SK-N-SH (cell line): ENCODE measurements around the gene EN1. TPM values are rescaled to one million over a fixed set of nuclear protein-coding genes. Genes with fewer than 3 reads are reported as not detected.

Experiments
- CTCF ChIA-PET: fragments of 300-600, 350-600 bp; formaldehyde crosslinking; extraction: SDS; loops from one replicate; lab custom pipeline; 2021; lab: Yijun Ruan, JAX
- POLR2A ChIA-PET: fragments of 350-600 bp; sonication (Branson Sonifier 250); formaldehyde crosslinking; extraction: SDS; loops from one replicate; lab custom pipeline; 2020; ENCODE audit warnings: antibody characterized with exemption, inconsistent platforms; lab: Yijun Ruan, JAX
- DNase-seq: peaks from one replicate; pipeline ENCODE4 v3.0.0; 2012
- H2AFZ ChIP-seq: fragments of 200-600 bp; sonication (generic); 2 replicates; pipeline ENCODE4 v1.8.1; 2016; ENCODE audit warnings: antibody characterized with exemption, mild to moderate bottlenecking, low read depth
- H3F3A ChIP-seq: fragments of 200-600 bp; sonication (generic); replicated peaks from 2 replicates; pipeline ENCODE3; 2016; ENCODE audit warnings: antibody characterized with exemption, mild to moderate bottlenecking; ENCODE audit not compliant: insufficient read depth
- H3K27ac ChIP-seq, 2 experiments: fragments of 200-500 bp in 1 of 2; fragments of 200-600 bp in 1 of 2; sonication (Bioruptor generic) in 1 of 2; sonication (generic), shearing (Covaris generic) in 1 of 2; 2 replicates each; pipeline versions ENCODE4 v1.5.1 to v1.6.1; 2014 to 2016; ENCODE audit warnings: low read depth in 2 of 2, inconsistent platforms in 1 of 2, low read length in 1 of 2, mild to moderate bottlenecking in 1 of 2, mixed read lengths in 1 of 2
- H3K27me3 ChIP-seq: fragments of 200-600 bp; sonication (generic), shearing (Covaris generic); 2 replicates; pipeline ENCODE4 v1.6.1; 2016; ENCODE audit warnings: mixed run types; ENCODE audit not compliant: insufficient read depth
- H3K36me3 ChIP-seq, 2 experiments: fragments of 200-500 bp in 1 of 2; fragments of 200-600 bp in 1 of 2; sonication (Bioruptor generic) in 1 of 2; sonication (generic) in 1 of 2; replicated peaks in 1 of 2; 2 replicates each; pipeline versions ENCODE3 to v1.5.1; 2014 to 2016; ENCODE audit warnings: low read length in 1 of 2, mild to moderate bottlenecking in 1 of 2; ENCODE audit not compliant: insufficient read depth in 2 of 2, control insufficient read depth in 1 of 2
- H3K4me1 ChIP-seq, 2 experiments: fragments of 200-500 bp in 1 of 2; fragments of 200-600 bp in 1 of 2; sonication (Bioruptor generic) in 1 of 2; sonication (generic), shearing (Covaris generic) in 1 of 2; 2 replicates each; pipeline versions ENCODE4 v1.5.1 to v1.6.1; 2014 to 2016; ENCODE audit warnings: low read depth in 1 of 2, low read length in 1 of 2, mixed run types in 1 of 2; ENCODE audit not compliant: insufficient read depth in 2 of 2, control insufficient read depth in 1 of 2
- H3K4me2 ChIP-seq: fragments of 200-600 bp; sonication (generic), shearing (Covaris generic); 2 replicates; pipeline ENCODE4 v1.6.1; 2017; ENCODE audit warnings: mixed run types
- H3K4me3 ChIP-seq, 2 experiments: fragments of 200-500 bp in 1 of 2; fragments of 200-600 bp in 1 of 2; sonication (Bioruptor generic) in 1 of 2; sonication (generic), shearing (Covaris generic) in 1 of 2; 2 replicates each; pipeline versions ENCODE4 v1.5.1 to v1.8.1; 2014 to 2016; ENCODE audit warnings: low read depth in 2 of 2, inconsistent platforms in 1 of 2, low read length in 1 of 2, mild to moderate bottlenecking in 1 of 2, mixed read lengths in 1 of 2, moderate library complexity in 1 of 2
- H3K79me2 ChIP-seq: fragments of 200-600 bp; sonication (generic); 2 replicates; pipeline ENCODE4 v1.8.1; 2017; ENCODE audit warnings: mild to moderate bottlenecking; ENCODE audit not compliant: insufficient read depth
- H3K9ac ChIP-seq: fragments of 200-600 bp; sonication (generic); 2 replicates; pipeline ENCODE4 v1.6.1; 2017; ENCODE audit warnings: mixed run types
- H3K9me2 ChIP-seq: fragments of 200-600 bp; sonication (generic); 2 replicates; pipeline ENCODE4 v1.6.1; 2017; ENCODE audit warnings: mixed run types
- H3K9me3 ChIP-seq: fragments of 200-600 bp; sonication (generic); 2 replicates; pipeline ENCODE4 v1.6.1; 2017; ENCODE audit warnings: mixed run types, mild to moderate bottlenecking, moderate library complexity
- H4K20me1 ChIP-seq: fragments of 200-600 bp; sonication (generic); 2 replicates; pipeline ENCODE4 v1.6.1; 2017; ENCODE audit warnings: mild to moderate bottlenecking, mixed run types; ENCODE audit not compliant: insufficient read depth
- CHD2 ChIP-seq: fragments of 150-350 bp; IDR thresholded peaks from 2 replicates; pipeline ENCODE4 v1.6.1; 2018; ENCODE audit warnings: low read length; ENCODE audit not compliant: partially characterized antibody
- CTCF ChIP-seq: fragments of 200-600 bp; sonication (generic); IDR thresholded peaks from 2 replicates; pipeline ENCODE4 v1.6.1; 2017; ENCODE audit warnings: antibody characterized with exemption, mild to moderate bottlenecking, moderate library complexity
- ELF1 ChIP-seq: IDR thresholded peaks from 2 replicates; pipeline ENCODE4 v1.4.0; 2012
- EP300 ChIP-seq, 2 experiments: IDR thresholded peaks; 2 replicates each; pipeline versions ENCODE4 v1.4.0 to v1.6.1; 2012; ENCODE audit warnings: borderline replicate concordance in 1 of 2, low read depth in 1 of 2, low read length in 1 of 2
- EZH2phosphoT487 ChIP-seq: fragments of 200-600 bp; sonication (generic); IDR thresholded peaks from 2 replicates; pipeline ENCODE4 v1.6.1; 2017; ENCODE audit warnings: low read depth, mixed run types, mild to moderate bottlenecking, antibody characterized with exemption, moderate library complexity, borderline replicate concordance
- FOSL2 ChIP-seq: IDR thresholded peaks from 2 replicates; pipeline ENCODE4 v1.4.0; 2012; ENCODE audit warnings: low read depth, mild to moderate bottlenecking, moderate library complexity, borderline replicate concordance
- GABPA ChIP-seq: IDR thresholded peaks from 2 replicates; pipeline ENCODE4 v1.4.0; 2012; ENCODE audit warnings: low read depth, mild to moderate bottlenecking
- MEF2A ChIP-seq: IDR thresholded peaks from 2 replicates; pipeline ENCODE4 v1.4.0; 2012; ENCODE audit warnings: low read depth, borderline replicate concordance
- MXI1 ChIP-seq: IDR thresholded peaks from 2 replicates; pipeline ENCODE4 v1.6.1; 2012; ENCODE audit warnings: mild to moderate bottlenecking, low read depth, low read length, improper control_type of control experiment
- NRF1 ChIP-seq: IDR thresholded peaks from 2 replicates; pipeline ENCODE4 v1.6.1; 2012; ENCODE audit warnings: low read depth, mild to moderate bottlenecking, low read length
- PBX3 ChIP-seq: IDR thresholded peaks from 2 replicates; pipeline ENCODE4; 2012
- RAD21 ChIP-seq: IDR thresholded peaks from 2 replicates; pipeline ENCODE4 v1.6.1; 2012; ENCODE audit warnings: mild to moderate bottlenecking, low read length
- RCOR1 ChIP-seq: fragments of 150-350 bp; IDR thresholded peaks from 2 replicates; pipeline ENCODE4 v1.6.1; 2017; ENCODE audit warnings: antibody characterized with exemption, low read length
- RFX5 ChIP-seq: IDR thresholded peaks from 2 replicates; pipeline ENCODE4 v1.6.1; 2012; ENCODE audit warnings: mild to moderate bottlenecking, improper control_type of control experiment, low read length
- RXRA ChIP-seq: IDR thresholded peaks from 2 replicates; pipeline ENCODE4 v1.4.0; 2012; ENCODE audit warnings: low read depth, mild to moderate bottlenecking, borderline replicate concordance
- SIN3A ChIP-seq: IDR thresholded peaks from 2 replicates; pipeline ENCODE4 v1.6.1; 2012; ENCODE audit warnings: low read depth, mild to moderate bottlenecking, low read length, moderate library complexity, borderline replicate concordance
- SMC3 ChIP-seq: IDR thresholded peaks from 2 replicates; pipeline ENCODE4 v1.6.1; 2012; ENCODE audit warnings: low read depth, low read length, improper control_type of control experiment
- TAF1 ChIP-seq: IDR thresholded peaks from 2 replicates; pipeline ENCODE4 v1.6.1; 2012; ENCODE audit warnings: low read depth, mild to moderate bottlenecking, low read length, moderate library complexity, borderline replicate concordance
- TEAD4 ChIP-seq: IDR thresholded peaks from 2 replicates; pipeline ENCODE4 v1.4.0; 2012; ENCODE audit warnings: mild to moderate bottlenecking, borderline replicate concordance; ENCODE audit not compliant: insufficient read depth
- USF2 ChIP-seq: fragments of 150-350 bp; IDR thresholded peaks from 2 replicates; pipeline ENCODE4 v1.6.1; 2017; ENCODE audit warnings: antibody characterized with exemption, low read length, low read depth, borderline replicate concordance
- WGBS: methylation state at CpG from one replicate; pipeline ENCODE4 v1.1.6; 2017; ENCODE audit warnings: low lambda C conversion rate; 5-methylcytosine and 5-hydroxymethylcytosine counted together
- polyA plus RNA-seq, 3 experiments: library from polyadenylated mRNA; depleted of rRNA; stranded (reverse); fragments of >200 nt; gene quantifications; 2 replicates each; pipeline ENCODE4 v1.2.3, GENCODE V29; 2012

EN1 gene
- polyA plus RNA-seq, 1 of the 3 experiments (the other 2 are of a cell fraction): not detected

GRCh38 chr2:118815731-118816130 lies 31.7 kb downstream of the EN1 start:
- Histone ChIP-seq H3K4me3 (no peak overlapping the region), H3K36me3 (no peaks in the 10 kb centered on the region), H3K27me3 (peaks cover 19% of the 10 kb centered on the region; the same call in 1 of the 2 replicates), H3K4me1 (no peaks in the 10 kb centered on the region), H3K27ac (no peak overlapping the region), H3K4me2 (no peak overlapping the region), H3F3A (no peaks in the 10 kb centered on the region), H3K9me3 (no peaks in the 10 kb centered on the region), H3K9ac (no peak overlapping the region), H4K20me1 (no peaks in the 10 kb centered on the region), H2AFZ (no peak overlapping the region), H3K79me2 (no peaks in the 10 kb centered on the region), H3K9me2 (no peaks in the 10 kb centered on the region)
- DNase-seq: no peak
- 52% methylated on average over 3 of the region's 4 CpGs for WGBS
- CTCF ChIA-PET: no interaction called here
- TF ChIP-seq CTCF (no peak), SMC3 (no peak), RAD21 (no peak), TEAD4 (no peak), RFX5 (no peak), ELF1 (no peak), FOSL2 (no peak), GABPA (no peak)
- POLR2A ChIA-PET: no interaction called here

- POLR2A ChIA-PET: no interaction called here
- no peaks in the 10 kb centered on the region for H3K79me2 ChIP-seq
- H3K9me3 ChIP-seq: no peaks in the 10 kb centered on the region
- DNase-seq: no peak
- no peak overlapping the region for H2AFZ ChIP-seq
- WGBS: 66% methylated on average over 7 of the region's 7 CpGs
- H3F3A ChIP-seq: no peaks in the 10 kb centered on the region
- CTCF ChIA-PET: interaction anchor here (0.9 kb wide), 1 partner anchor 40 kb away, joined by 3 read pairs; no protein-coding TSS in a partner anchor
- H3K36me3 ChIP-seq: no peaks in the 10 kb centered on the region
- no peak overlapping the region for H3K27ac ChIP-seq
- H3K27me3 ChIP-seq: peaks cover 19% of the 10 kb centered on the region; the same call in 1 of the 2 replicates
- no peaks in the 10 kb centered on the region for H4K20me1 ChIP-seq
- H3K9me2 ChIP-seq: no peaks in the 10 kb centered on the region
- no peak overlapping the region for H3K4me2 ChIP-seq
- H3K4me1 ChIP-seq: no peaks in the 10 kb centered on the region
- no peak overlapping the region for H3K4me3 ChIP-seq
- H3K9ac ChIP-seq: no peak overlapping the region
- TF ChIP-seq RXRA: no peak
- no peak for TF ChIP-seq CTCF
- TF ChIP-seq CHD2: no peak
- no peak for TF ChIP-seq NRF1
- no peak for TF ChIP-seq TAF1
- TF ChIP-seq USF2: no peak
- no peak for TF ChIP-seq MEF2A
- TF ChIP-seq RCOR1: no peak
- TF ChIP-seq EZH2phosphoT487: no peak
- no peak for TF ChIP-seq EP300 (IDR thresholded peaks at IDR 0.05; ENCODE audit: borderline replicate concordance in 1 of 2, low read depth in 1 of 2, low read length in 1 of 2)
- no peak for TF ChIP-seq ELF1
- no peak for TF ChIP-seq SIN3A
- TF ChIP-seq PBX3: no peak
- no peak for TF ChIP-seq MXI1
Measured at GRCh38 chr2:118815314-118815713, 32.1 kb downstream of the EN1 start.
